Mammary epithelial cell (primary cell): ENCODE data around the gene ARHGEF10L.

Experiments used
- EZH2 ChIP-seq: IDR thresholded peaks from 2 replicates; pipeline ENCODE4 v1.6.1; 2012; ENCODE audit warnings: low read length, inconsistent platforms, borderline replicate concordance
- TF ChIP-seq, protein P1 (sequence below), 2 donors: IDR thresholded peaks in 1 of 2; conservative IDR thresholded peaks in 1 of 2; 2 replicates each; pipeline ENCODE4 v1.5.1; 2011 to 2012; ENCODE audit warnings: inconsistent platforms in 2 of 2, low read length in 2 of 2, mild to moderate bottlenecking in 2 of 2, control low read depth in 1 of 2, low read depth in 1 of 2; ENCODE audit not compliant: insufficient read depth in 1 of 2; ENCODE audit errors: extremely low read depth in 1 of 2

DNA sequence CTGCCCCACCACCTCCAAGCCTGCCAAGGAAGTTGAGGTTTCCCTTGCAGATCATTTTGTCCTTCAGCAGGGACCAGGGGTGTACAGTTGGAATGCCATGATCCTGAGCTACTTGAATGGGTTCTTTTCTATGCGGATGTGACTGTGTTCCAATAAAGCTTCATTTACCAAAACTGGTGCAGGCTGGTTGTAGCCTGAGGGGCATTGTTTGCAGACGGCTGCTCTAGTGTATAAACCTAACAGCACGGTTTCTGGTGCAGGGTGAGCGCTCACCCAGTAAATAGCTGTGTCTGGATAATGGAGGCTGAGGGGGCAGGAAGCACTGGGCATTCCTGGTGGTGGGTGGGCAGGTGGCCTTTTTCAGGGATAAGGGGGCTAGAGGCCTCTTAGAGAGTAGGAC, 142.9 kb downstream of the ARHGEF10L start:
- TF ChIP-seq, protein P1, sequence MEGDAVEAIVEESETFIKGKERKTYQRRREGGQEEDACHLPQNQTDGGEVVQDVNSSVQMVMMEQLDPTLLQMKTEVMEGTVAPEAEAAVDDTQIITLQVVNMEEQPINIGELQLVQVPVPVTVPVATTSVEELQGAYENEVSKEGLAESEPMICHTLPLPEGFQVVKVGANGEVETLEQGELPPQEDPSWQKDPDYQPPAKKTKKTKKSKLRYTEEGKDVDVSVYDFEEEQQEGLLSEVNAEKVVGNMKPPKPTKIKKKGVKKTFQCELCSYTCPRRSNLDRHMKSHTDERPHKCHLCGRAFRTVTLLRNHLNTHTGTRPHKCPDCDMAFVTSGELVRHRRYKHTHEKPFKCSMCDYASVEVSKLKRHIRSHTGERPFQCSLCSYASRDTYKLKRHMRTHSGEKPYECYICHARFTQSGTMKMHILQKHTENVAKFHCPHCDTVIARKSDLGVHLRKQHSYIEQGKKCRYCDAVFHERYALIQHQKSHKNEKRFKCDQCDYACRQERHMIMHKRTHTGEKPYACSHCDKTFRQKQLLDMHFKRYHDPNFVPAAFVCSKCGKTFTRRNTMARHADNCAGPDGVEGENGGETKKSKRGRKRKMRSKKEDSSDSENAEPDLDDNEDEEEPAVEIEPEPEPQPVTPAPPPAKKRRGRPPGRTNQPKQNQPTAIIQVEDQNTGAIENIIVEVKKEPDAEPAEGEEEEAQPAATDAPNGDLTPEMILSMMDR (conservative IDR thresholded peaks at IDR 0.05 in 1 of 2, IDR thresholded peaks at IDR 0.05 in 1 of 2; ENCODE audit: extremely low read depth in 1 of 2, insufficient read depth in 1 of 2, low read depth in 1 of 2, low read length in 2 of 2): no peak
- TF ChIP-seq EZH2: no peak
